ENCODE results near the gene GNB3.

DNA sequence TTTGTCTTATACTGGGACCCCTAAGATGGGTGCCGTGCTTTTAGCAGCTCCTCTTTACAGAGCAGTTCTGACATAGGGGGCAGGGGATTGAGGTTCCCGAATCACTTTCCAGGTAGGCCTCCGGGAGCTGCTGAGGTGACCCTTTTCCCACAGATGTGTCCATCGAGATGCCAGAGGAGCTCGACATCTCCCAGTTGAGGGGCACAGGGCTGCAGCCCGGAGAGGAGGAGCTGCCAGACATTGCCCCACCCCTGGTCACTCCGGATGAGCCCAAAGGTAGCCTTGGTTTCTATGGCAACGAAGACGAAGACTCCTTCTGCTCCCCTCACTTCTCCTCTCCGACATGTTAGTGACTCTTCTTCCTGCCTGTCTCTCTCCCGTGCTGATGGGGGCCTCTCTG lies 22.3 kb downstream of the GNB3 start:
- TF ChIP-seq, protein P1, sequence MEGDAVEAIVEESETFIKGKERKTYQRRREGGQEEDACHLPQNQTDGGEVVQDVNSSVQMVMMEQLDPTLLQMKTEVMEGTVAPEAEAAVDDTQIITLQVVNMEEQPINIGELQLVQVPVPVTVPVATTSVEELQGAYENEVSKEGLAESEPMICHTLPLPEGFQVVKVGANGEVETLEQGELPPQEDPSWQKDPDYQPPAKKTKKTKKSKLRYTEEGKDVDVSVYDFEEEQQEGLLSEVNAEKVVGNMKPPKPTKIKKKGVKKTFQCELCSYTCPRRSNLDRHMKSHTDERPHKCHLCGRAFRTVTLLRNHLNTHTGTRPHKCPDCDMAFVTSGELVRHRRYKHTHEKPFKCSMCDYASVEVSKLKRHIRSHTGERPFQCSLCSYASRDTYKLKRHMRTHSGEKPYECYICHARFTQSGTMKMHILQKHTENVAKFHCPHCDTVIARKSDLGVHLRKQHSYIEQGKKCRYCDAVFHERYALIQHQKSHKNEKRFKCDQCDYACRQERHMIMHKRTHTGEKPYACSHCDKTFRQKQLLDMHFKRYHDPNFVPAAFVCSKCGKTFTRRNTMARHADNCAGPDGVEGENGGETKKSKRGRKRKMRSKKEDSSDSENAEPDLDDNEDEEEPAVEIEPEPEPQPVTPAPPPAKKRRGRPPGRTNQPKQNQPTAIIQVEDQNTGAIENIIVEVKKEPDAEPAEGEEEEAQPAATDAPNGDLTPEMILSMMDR (IDR thresholded peaks at IDR 0.05): no peak
- no peak for TF ChIP-seq POLR2A (IDR thresholded peaks at IDR 0.05)

Data from gastroesophageal sphincter (tissue), 3 donors.